GM06990 (cell line): ENCODE results near the gene LAMA4.

Experiments used
- DNase-seq: peaks from one replicate; pipeline ENCODE4 v3.0.0-alpha.2; 2011; ENCODE audit not compliant: insufficient read length; ENCODE audit errors: extremely low read depth
- H3K27me3 ChIP-seq: replicated peaks from 2 replicates; pipeline ENCODE4 v1.6.0; 2011; ENCODE audit warnings: low read length; ENCODE audit not compliant: control insufficient read depth, insufficient read depth
- H3K36me3 ChIP-seq: 2 replicates; pipeline ENCODE4 v1.5.1; 2011; ENCODE audit warnings: low read length; ENCODE audit not compliant: control insufficient read depth, insufficient read depth
- H3K4me3 ChIP-seq: replicated peaks from 2 replicates; pipeline ENCODE4 v1.5.1; 2011; ENCODE audit warnings: low read depth, mild to moderate bottlenecking, control low read depth, low read length
- TF ChIP-seq, protein P1 (sequence below): IDR thresholded peaks from 2 replicates; pipeline ENCODE4 v1.5.1; 2011; ENCODE audit warnings: low read length, control low read depth, mild to moderate bottlenecking, inconsistent platforms; ENCODE audit not compliant: insufficient read depth, poor library complexity, severe bottlenecking

The LAMA4 gene

DNA sequence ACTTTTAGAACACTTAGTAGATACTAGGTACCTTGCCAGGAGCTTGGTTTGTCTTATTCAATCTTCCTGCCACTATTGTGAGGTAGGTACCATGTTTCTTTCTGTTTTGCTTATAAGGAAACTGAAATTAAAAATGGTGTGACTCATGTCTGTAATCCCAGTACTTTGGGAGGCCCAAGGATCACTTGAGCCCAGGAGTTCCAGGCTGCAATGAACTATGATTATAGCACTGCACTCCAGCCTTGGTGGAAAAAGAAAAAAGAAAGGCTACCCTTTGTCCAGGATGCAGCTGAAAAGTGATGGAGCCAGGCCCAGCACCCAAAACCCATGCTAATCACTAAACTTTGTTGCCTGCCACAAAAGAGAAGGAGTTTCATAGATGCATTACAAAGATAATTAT, 34.1 kb upstream of the LAMA4 start:
- H3K36me3 ChIP-seq, result no peaks in the 10 kb centered on the region

DNA sequence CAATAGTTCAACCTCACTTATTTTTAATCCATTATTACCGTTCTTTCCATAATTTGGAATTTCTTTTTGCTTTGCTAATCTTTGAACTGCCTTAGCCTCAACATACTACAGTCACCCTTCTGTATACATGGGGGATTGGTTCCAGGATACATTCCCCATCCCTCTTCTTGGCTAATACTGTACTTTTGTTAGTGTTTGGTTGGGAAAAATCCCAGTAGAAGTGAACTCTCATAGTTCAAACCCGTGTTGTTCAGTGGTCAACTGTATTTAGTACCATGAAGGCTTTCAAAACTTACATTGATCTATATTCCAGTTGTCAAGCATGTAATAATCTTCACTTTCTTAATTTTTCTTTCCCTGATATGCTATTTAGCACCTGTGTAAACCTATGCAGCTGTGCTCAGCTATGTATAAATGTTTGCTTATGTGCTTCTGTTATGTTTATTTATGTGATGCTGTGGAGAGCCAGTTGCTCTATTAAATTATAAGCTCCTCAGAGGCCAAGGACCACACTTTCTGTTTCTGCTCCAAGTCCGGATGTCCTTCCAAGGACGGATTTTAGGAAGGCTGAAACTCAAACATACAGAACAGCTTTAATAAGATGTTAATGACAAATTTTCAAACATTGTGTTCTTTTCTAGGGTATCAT, 33.3 kb upstream of the LAMA4 start:
- TF ChIP-seq, protein P1, sequence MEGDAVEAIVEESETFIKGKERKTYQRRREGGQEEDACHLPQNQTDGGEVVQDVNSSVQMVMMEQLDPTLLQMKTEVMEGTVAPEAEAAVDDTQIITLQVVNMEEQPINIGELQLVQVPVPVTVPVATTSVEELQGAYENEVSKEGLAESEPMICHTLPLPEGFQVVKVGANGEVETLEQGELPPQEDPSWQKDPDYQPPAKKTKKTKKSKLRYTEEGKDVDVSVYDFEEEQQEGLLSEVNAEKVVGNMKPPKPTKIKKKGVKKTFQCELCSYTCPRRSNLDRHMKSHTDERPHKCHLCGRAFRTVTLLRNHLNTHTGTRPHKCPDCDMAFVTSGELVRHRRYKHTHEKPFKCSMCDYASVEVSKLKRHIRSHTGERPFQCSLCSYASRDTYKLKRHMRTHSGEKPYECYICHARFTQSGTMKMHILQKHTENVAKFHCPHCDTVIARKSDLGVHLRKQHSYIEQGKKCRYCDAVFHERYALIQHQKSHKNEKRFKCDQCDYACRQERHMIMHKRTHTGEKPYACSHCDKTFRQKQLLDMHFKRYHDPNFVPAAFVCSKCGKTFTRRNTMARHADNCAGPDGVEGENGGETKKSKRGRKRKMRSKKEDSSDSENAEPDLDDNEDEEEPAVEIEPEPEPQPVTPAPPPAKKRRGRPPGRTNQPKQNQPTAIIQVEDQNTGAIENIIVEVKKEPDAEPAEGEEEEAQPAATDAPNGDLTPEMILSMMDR, result no peak
- H3K36me3 ChIP-seq, result no peaks in the 10 kb centered on the region
- DNase-seq, result no peak
- H3K27me3 ChIP-seq, result no peaks in the 10 kb centered on the region
- H3K4me3 ChIP-seq, result no peak overlapping the region

More for the DNA sequence above, 34.1 kb upstream of the LAMA4 start:
- no peak overlapping the region for H3K4me3 ChIP-seq
- H3K27me3 ChIP-seq, result no peaks in the 10 kb centered on the region
- TF ChIP-seq, protein P1, result no peak
- no peak for DNase-seq

DNA sequence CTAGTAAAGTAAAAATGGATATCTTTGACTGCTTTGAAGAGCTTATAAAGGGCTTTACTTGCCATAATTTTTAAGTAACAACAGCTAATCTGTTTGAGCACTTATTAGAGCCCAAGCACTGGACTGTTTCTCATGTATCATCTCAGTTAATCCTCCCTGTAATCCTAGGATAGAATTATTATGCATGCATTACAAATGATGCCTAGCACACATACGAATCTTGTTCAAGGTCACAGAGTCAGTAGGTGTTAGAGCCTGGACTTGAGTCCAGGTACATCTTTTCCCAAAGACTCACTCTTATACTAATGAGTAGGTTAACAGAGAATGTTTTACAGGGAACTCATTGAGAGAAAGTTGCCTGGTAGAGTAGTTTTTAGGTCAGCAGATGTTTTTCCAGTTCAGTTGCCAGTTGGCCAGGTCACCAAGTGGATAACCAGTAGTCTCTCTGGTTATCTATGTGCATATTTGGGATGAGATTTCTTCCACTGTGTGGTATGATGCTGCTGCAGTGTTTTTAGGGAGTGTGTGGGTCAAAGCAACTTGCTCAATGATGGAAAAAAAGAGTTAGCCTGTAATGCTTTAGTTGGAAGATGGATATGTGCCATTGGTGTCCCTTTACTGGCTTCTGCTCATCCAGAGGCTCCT, 32.3 kb upstream of the LAMA4 start:
- TF ChIP-seq, protein P1, result no peak
- DNase-seq, result no peak
- no peaks in the 10 kb centered on the region for H3K36me3 ChIP-seq
- H3K4me3 ChIP-seq, result no peak overlapping the region
- H3K27me3 ChIP-seq, result no peaks in the 10 kb centered on the region

DNA sequence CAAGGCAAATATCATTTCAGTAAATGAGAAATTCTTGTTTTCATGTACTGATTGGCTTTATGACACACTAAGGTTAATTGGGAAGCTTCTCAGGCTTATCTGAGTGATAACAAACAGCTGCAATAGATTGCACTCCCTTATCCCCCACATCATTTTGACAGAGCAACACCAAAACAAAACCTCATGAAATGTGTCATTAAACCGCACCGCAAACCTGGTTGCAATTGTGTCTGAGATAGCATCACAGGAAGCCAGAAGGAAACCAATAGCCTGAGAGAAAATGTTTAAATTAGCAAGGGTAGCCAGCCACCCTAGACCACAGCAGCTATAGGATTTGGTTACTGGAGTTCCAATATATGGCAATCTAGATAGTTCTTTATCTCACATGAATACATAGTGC, 31.6 kb upstream of the LAMA4 start:
- Histone ChIP-seq H3K4me3 (no peak overlapping the region), H3K36me3 (no peaks in the 10 kb centered on the region), H3K27me3 (no peaks in the 10 kb centered on the region)
- peak; percentile 2 for DNase-seq
- TF ChIP-seq, protein P1, result no peak

DNA sequence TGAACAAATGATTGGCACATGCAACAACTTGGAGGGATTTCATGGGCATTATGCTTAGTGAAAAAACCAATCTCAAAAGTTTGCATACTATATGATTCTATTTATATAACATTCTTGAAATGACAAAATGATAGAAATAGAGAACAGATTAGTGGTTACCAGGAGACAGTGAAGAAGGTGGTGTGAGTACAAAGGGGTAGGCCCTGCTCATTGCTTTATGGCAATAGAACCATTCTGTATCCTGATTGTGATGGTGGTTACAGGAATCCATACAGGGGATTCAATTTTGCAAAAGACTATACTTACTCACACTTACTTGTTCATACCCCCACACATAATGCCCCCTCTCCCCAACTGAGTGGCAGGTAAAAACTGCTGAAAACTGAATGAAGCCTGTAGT, 30.2 kb upstream of the LAMA4 start:
- H3K4me3 ChIP-seq, result no peak overlapping the region
- no peak for DNase-seq
- no peaks in the 10 kb centered on the region for H3K36me3 ChIP-seq
- no peaks in the 10 kb centered on the region for H3K27me3 ChIP-seq
- TF ChIP-seq, protein P1, result no peak
